Bronchus fibroblast of lung (primary cell): Measurements from ENCODE around the gene PCK1. TPM values are rescaled to one million over a fixed set of nuclear protein-coding genes. Genes with fewer than 3 reads are reported as not detected.

Source experiments
- total RNA-seq: library from RNA; depleted of rRNA; stranded (reverse); fragments of >200 nt; gene quantifications from 2 replicates; pipeline ENCODE4 v1.2.3, GENCODE V29; 2015

PCK1 gene
- under 0.01 TPM in 1 of 2 replicates, not detected in the other for total RNA-seq

GRCh38 chr20:57560554-57561355 lies at the start of gene PCK1:
PCK1 (plus strand) TSS chr20:57561110; CDS start chr20:57561412, 302 bp downstream.

GRCh38 chr20:57524511-57525176 lies 36.3 kb upstream of the PCK1 start, which contains the start of gene CTCFL:
CTCFL (minus strand) TSS chr20:57525140; CDS start chr20:57524205, 935 bp downstream.

Other genes starting within 250 kb of the PCK1 start
- gene SPO11, start 231.3 kb upstream of the PCK1 start, total RNA-seq = not detected in 2 replicates
- gene RAE1, start 209.9 kb upstream of the PCK1 start, total RNA-seq = 34.5 and 36.1 TPM in 2 replicates
- gene RBM38, start 169.7 kb upstream of the PCK1 start, total RNA-seq = 12.3 and 13.5 TPM in 2 replicates
- not detected in 2 replicates for gene CTCFL, start 36.0 kb upstream of the PCK1 start, total RNA-seq
- gene ZBP1, start 59.3 kb downstream of the PCK1 start, total RNA-seq = not detected in 2 replicates
- 0.34 and 2.8 TPM in 2 replicates for gene PMEPA1, start 148.9 kb downstream of the PCK1 start, total RNA-seq